DND-41 (cell line): ENCODE results near the gene FAU.

Experiments
- EZH2 ChIP-seq: IDR thresholded peaks from 3 replicates; pipeline ENCODE4 v1.6.1; 2012; ENCODE audit warnings: borderline replicate concordance, low read depth, mild to moderate bottlenecking, moderate library complexity, low read length, inconsistent platforms; ENCODE audit not compliant: severe bottlenecking
- TF ChIP-seq, protein P1 (sequence below): IDR thresholded peaks from 2 replicates; pipeline ENCODE4 v1.5.1; 2012; ENCODE audit warnings: borderline replicate concordance, low read length, moderate library complexity, mild to moderate bottlenecking; ENCODE audit not compliant: poor library complexity, severe bottlenecking; ENCODE audit errors: extremely low read depth

DNA sequence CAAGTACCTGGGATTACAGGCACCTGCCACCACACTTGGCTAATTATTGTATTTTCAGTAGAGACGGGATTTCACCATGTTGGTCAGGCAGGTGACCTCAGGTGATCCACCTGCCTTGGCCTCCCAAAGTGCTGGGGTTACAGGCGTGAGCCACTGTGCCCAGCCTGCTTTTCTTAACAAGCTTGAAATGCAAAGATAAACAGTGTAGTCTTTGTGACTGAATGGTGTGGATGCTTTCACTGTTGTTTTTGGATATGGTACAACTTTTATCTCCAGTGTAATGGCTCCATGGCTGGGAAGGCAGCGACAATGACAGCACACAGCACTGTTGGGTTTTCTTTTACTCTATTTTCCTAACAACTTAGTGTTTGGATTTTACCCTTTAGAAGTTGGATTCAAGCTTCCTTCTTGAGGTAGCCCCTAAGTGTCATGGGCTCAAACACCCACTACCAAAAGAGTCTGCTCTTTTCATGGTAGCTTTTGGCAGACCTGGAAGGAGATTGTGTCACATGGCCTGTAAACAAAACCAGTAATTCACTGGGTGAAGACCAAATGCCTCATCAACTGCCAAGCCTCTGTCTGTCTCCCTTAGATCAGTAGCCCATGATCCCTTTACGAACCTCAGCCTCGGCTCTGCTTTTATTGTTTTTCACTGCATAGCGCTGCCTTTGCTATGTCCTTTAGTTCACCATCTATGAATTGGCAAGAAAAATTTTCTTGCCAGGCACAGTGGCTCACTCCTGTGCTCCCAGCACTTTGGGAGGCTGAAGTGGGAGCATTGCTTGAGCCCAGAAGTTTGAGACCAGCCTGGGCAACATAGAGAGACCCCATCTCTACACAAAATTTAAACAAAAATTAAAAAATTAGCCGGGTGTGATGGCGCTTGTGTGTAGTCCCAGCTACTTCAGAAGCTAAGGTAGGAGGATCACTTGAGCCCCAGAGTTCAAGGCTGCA is 19.5 kb downstream of the FAU start:
- TF ChIP-seq, protein P1, sequence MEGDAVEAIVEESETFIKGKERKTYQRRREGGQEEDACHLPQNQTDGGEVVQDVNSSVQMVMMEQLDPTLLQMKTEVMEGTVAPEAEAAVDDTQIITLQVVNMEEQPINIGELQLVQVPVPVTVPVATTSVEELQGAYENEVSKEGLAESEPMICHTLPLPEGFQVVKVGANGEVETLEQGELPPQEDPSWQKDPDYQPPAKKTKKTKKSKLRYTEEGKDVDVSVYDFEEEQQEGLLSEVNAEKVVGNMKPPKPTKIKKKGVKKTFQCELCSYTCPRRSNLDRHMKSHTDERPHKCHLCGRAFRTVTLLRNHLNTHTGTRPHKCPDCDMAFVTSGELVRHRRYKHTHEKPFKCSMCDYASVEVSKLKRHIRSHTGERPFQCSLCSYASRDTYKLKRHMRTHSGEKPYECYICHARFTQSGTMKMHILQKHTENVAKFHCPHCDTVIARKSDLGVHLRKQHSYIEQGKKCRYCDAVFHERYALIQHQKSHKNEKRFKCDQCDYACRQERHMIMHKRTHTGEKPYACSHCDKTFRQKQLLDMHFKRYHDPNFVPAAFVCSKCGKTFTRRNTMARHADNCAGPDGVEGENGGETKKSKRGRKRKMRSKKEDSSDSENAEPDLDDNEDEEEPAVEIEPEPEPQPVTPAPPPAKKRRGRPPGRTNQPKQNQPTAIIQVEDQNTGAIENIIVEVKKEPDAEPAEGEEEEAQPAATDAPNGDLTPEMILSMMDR = no peak
- TF ChIP-seq EZH2 = no peak
